Effector CD4-positive, alpha-beta T cell (primary cell): ENCODE data around the gene LCMT2.
"Not testable (repeated sequence)": the region's sequence is repeated elsewhere in the genome, so short reads cannot be mapped to it uniquely, and the experiment has no call there.

Source experiments
- DNase-seq: peaks from one replicate; pipeline ENCODE4 v3.0.0-alpha.2; 2020

The LCMT2 gene

GRCh38 chr15:43316016-43316970, 14.1 kb downstream of the LCMT2 start:
- no peak for DNase-seq

DNA sequence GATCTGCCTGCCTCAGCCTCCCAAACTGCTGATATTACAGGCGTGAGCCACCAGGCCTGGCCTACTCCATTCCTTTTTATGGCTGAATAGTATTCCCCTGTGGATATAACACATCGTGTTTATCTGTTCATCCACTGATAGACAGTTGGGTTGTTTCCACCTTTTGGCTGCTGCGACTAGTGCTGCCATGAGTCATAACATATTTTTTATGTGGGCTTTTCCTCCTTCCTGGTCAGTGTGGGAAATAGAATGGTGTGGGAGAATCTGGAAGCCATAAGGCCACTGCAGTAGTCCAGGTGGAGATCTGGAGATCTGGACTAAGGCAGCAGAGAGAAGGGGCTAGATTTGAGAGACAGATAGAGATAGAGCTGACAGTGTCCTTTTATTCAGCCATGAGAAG, 16.2 kb downstream of the LCMT2 start:
- DNase-seq: no peak

GRCh38 chr15:43312378-43312777, 18.0 kb downstream of the LCMT2 start:
- no peak for DNase-seq

DNA sequence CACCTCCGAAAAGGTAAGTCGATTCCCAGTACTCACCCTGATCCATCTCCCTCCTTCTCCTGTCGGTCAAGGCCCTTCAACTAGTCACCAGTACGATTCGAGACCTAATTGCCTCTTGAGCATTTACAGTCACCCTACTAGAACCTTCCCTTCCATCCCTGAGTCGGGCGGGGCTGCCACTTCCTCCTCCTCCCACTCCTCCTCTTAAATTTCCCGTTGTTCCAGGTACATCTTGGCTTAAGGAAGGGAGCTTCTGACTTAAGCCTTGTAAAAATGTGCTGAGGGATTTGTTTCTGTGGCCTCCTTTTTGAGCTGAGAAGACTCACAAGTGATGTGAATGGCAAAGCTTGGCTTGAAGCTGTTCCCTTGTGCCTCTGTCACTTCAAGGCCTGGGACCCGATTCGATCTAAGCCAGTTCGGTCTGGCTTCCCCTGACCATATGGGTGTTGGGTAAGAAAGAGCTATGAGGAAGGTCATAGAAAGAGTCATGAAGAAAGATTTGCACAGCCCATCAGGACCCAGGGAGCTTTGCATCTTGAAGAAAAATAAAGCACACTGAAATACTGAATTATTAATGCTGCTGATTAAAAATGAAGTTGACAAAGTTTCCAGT, 28.1 kb downstream of the LCMT2 start, which contains the start of gene TGM7:
Gene TGM7 (minus strand): TSS at position 51 of the 613 bp plus-strand sequence.
- DNase-seq: no peak

GRCh38 chr15:43299884-43300283, 30.5 kb downstream of the LCMT2 start:
- DNase-seq: no peak

- DNase-seq: no peak
These were observed 31.0 kb downstream of the LCMT2 start for GRCh38 chr15:43299411-43299810.

DNA sequence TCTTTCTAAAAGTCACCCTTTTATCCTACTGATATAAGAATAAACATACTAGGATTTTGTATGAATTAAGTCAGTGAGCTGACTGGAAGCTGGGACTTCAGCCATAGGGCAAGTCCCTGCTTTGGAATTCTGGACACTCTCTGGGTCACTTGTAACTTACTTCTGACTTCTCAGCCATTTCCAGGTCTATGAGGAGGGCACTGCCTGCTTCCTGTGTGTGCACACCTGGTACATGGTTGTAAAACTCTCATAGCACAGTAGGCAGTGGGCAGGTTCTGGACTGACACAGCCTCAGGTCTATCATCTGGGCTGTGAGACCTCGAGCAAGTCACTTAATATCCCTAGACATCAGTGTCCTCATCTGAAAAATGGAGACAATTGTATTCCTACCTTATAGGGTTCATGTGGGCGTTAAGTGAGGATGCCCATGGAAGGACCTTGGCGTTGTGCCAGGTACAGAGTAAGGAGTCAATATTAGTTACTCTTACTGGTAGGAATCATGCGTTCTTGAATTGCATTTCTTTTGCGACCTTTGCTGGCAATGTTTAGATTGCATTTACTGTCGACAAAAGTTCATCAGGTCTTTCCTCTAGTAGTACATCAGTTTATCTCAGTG, 36.2 kb downstream of the LCMT2 start:
- DNase-seq: no peak

DNA sequence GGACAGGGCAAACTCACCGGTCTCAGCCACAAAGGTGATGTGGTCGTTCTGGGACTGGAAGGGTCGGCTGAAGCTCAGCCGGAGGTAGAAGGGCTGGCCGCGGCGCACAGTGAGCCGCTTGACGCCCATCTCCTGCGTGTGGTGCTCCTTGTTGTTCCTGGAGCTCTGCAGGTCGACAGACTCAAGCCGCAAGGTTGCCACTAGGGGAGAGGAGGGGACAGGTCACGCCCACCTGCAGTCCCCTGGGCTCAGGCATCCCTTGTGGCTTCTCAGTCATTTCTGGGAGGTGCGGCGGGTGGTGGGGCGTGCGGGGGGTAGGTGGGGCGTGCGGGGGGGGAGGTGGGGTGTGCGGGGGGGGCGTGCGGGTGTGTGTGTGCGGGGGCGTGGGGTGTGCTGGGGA, 36.9 kb downstream of the LCMT2 start:
- DNase-seq: no peak

DNA sequence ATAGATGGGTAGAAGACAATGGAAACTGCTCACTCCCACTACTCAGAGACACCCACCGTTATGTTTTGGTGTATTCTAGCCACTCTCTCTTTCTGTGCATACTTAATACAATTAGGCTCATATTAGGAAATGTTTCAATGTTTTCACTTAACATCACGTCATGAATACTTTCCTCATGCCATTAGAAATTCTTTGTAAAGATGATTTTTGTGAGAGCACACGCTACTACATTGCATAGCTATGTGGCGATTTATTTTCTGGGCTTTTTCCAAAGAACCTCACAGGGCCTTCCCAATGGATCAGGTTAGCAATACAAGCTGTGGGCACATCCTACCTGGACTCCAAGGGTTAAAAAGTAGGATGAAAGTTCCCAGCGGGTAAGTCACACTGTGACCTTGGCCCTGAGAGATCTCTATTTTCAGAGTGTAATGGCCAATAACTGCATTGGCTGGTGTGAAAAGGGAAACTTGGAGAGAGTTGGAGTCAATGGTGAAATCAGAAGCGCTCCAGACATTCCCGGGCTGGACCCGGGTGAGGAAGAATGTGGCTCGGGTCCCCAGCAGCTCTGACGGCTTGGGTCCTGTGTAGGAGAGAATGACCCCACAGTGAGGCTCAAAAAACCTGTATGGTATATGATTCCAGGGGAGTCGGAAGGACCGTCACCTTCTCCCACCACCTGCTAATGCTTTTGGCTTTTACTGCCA, 37.8 kb downstream of the LCMT2 start:
- no peak for DNase-seq

DNA sequence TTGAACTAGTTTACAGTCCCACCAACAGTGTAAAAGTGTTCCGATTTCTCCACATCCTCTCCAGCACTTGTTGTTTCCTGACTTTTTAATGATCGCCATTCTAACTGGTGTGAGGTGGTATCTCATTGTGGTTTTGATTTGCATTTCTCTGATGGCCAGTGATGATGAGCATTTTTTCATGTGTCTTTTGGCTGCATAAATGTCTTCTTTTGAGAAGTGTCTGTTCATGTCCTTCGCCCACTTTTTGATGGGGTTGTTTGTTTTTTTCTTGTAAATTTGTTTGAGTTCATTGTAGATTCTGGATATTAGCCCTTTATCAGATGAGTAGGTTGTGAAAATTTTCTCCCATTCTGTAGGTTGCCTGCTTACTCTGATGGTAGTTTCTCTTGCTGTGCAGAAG, 40.7 kb downstream of the LCMT2 start:
- not testable (repeated sequence) for DNase-seq

- DNase-seq: no peak
These were observed 43.1 kb downstream of the LCMT2 start for GRCh38 chr15:43287254-43287653.

- no peak for DNase-seq
These were observed 44.3 kb downstream of the LCMT2 start for GRCh38 chr15:43286074-43286473.

- peak; percentile 45 for DNase-seq
These were observed 44.8 kb downstream of the LCMT2 start for GRCh38 chr15:43285609-43286037.

- DNase-seq: no peak
These were observed 46.8 kb downstream of the LCMT2 start for GRCh38 chr15:43283526-43283925.

DNA sequence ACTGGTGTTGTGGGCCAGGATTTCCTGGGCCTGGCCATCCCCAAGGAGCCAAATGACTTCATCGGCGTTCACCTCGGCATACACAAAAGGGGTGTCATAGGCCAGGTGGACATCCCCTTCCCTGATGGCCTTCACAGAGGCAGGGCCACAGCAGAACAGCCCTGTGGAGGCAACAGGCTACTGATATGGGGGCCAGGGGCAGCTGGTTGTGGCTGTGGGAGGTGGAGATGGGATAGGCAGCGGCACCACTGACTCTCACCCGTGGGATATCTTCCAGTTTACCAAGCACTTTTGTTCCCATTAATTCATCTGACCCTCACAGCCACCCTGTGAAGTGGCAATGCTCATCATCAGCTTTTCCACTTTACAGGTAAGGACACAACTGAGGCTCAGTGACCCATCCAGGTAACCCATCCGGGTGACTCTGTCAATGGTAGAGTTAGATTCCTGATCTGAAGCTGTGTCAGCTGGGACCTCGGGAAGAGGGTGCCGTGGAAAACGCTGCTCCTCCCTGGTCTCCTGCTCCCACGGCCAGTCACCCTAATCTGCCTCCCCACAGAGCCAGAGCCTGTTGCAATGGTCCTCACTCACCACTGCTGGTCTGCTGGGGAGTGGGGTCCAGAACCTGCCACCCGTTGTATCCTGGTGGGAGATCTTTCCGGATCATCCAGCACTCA, 48.3 kb downstream of the LCMT2 start:
- no peak for DNase-seq

- DNase-seq: no peak
These were observed 49.4 kb downstream of the LCMT2 start for GRCh38 chr15:43280996-43281395.

GRCh38 chr15:43279496-43279895, 50.9 kb downstream of the LCMT2 start:
- no peak for DNase-seq

DNA sequence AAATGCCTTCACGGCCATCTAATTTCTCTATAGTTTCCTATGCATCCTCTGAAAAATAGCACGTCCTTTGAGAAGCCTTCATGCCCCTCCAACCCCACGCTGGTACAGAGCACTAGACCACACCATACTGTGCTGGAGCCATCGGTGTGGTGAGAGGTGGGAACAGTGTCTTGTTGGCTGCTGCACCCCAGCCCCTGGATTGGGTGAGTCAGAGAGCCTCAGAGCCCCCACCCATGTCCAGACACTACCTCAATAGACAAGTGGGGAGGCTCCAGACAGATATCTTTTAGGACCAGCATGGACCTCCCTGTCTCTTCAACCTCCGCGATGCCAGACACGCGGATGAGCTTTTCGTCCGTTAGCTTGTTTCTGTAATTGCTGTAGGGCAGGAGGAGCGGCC, 51.5 kb downstream of the LCMT2 start:
- no peak for DNase-seq

- no peak for DNase-seq
These were observed 52.5 kb downstream of the LCMT2 start for GRCh38 chr15:43277901-43278300.

DNA sequence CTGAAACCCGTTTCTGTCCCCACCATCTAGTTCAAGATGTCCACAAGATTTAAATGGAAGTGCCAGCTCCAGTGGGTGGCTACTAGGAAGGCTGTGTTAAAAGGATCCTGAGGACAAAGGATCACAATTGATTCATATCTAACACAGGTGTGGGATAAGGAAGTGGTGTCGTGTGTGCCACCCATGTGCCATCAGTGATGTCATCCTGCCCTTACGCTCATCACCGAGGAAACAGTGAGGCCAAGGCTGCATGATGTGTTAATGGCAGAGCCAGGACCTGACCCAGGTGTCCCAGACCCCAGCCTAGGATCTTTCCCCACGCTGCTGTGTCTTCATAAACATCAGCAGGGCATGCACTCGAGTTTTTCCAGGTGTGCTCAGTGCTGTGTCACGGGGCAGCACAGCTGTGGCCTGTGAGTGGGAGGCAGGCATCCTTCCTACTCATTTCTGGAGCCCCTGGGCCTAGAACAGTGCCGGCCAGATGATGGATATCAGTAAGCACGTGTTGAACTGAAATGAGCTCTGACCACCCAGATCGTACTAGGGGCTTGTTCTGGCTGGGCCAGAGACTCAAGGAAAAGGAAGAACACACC, 53.0 kb downstream of the LCMT2 start:
- DNase-seq: no peak

DNA sequence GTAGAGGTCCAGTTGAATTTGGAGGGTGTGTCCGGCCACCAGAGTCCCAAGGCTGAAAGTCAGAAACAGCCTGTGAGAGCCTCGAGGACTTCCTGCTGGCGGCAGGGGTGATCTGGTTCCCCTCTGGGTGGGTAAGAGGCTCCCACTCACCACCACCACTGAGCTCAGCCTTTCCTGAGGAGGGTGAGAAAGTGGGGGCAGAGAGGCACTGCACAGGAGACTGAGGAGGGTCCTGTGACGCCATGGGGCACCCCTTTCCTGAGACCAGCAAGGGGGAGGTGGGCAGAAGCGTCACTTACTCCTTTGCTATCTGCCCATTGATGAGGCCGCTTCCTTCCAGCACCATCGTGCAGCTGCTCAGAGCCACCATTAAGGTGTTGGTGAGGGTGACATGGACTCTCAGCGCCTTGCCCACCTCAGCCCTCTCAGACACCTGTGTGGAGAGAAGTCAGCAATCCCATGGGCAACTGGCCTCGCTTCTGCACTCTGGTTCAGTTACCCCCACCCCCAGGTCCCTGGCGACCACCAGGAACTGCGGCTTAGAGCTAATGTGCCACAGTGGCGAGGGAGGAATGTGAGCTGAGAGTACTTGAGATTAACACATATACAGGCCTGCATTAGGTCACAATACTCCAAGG, 53.7 kb downstream of the LCMT2 start:
- DNase-seq: no peak
